Measurements from ENCODE around the gene MS4A6E.

- TF ChIP-seq POLR2A (IDR thresholded peaks at IDR 0.05): no peak
- TF ChIP-seq EP300 (IDR thresholded peaks at IDR 0.05): no peak
- TF ChIP-seq CTCF (IDR thresholded peaks at IDR 0.05): no peak
These were observed 45.7 kb downstream of the MS4A6E start for GRCh38 chr11:60372767-60373166.
